ENCODE measurements around the gene DMXL2. TPM values are rescaled to one million over a fixed set of nuclear protein-coding genes. Genes with fewer than 3 reads are reported as not detected.

Gene DMXL2
- total and polyA plus RNA-seq, 9 of the 15 experiments (the other 6 are each of a cell fraction or from before 2014, with no cell fraction given): 9.3 to 57.7 (median 30.7) TPM

DNA sequence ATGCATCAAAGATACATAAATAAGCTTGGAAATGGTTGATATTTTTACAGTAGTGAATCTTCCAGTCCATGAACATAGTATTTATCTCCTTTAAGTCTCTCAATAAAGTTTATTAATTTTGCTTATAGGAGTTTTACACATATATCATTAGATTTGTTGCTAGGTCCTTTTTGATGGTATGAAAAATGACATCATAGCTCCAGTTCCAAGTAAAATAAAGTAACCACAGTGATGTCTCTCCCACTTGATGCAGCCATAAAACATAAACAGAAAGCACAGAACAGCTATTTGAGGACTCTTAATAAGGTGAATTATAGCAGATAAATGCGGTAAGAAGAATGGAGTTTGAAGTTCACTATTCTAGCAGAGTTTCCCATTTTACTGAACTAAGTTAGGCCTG, 20.8 kb downstream of the DMXL2 start:
- Histone ChIP-seq H3K9ac (ENCODE audit: insufficient read depth in 1 of 2, low read depth in 2 of 2, low read length in 2 of 2) (peak overlapping the region in 1 of 2 experiments; percentile 90; a peak in 2 of 4 replicates), H2AFZ (ENCODE audit: low read depth, low read length) (peak overlapping the region; percentile 71), H4K20me1 (replicated peaks; ENCODE audit: control insufficient read depth, insufficient read depth, low read length) (no peaks in the 10 kb centered on the region), H3K36me3 (ENCODE audit: control insufficient read depth, insufficient read depth, low read length) (no peaks in the 10 kb centered on the region; the same call in 2 of the 3 replicates), H3K79me2 (ENCODE audit: control insufficient read depth, insufficient read depth, low read length) (peaks cover 52% of the 10 kb centered on the region), H3K4me2 (ENCODE audit: insufficient read depth, low read length) (peak overlapping the region; percentile 81), H3K27ac (ENCODE audit: extremely low read depth, low read depth, low read length) (peak overlapping the region; percentile 62), H3K9me3 (replicated peaks; ENCODE audit: control insufficient read depth, insufficient read depth, low read depth, low read length) (no peaks in the 10 kb centered on the region), H3K4me3 (peak overlapping the region; percentile 39), H3K9me1 (ENCODE audit: control insufficient read depth, insufficient read depth, low read length) (no peaks in the 10 kb centered on the region), H3K4me1 (replicated peaks in 1 of 2; ENCODE audit: control insufficient read depth in 2 of 2, insufficient read depth in 2 of 2, low read length in 2 of 2) (peaks cover 0 to 23% of the 10 kb centered on the region in 2 experiments; a peak in 3 of 5 replicates), H3K27me3 (ENCODE audit: control insufficient read depth in 2 of 2, insufficient read depth in 2 of 2, low read length in 2 of 2) (no peaks in the 10 kb centered on the region)
- in situ Hi-C loops (cut with MboI): no loop called here
- ChIA-PET POLR2A (interaction anchor here (0.8 to 4.0 kb wide), 12 partner anchors 9 to 168 kb away, joined by 3 to 33 read pairs (median 6); partner anchors contain the start of gene DMXL2), CTCF (ENCODE audit: low intra/inter-chr PET ratio) (no interaction called here)
- BruUV-seq (replicated peaks): no TSS peak
- ATAC-seq (peak; percentile 21), DNase-seq (ENCODE audit: extremely low read depth in 1 of 4, low spot score in 3 of 4) (no peak), FAIRE-seq (peak; percentile 11)
- WGBS (ENCODE audit: insufficient coverage, low coverage, missing lambda C conversion rate): 8% methylated on average over 1 of the region's 1 CpG
- intact Hi-C loops (cut with micrococcal nuclease): loop anchor here (2.0 kb wide), 1 partner anchor 21 kb away; the partner anchor contains the start of gene DMXL2
- TF ChIP-seq, protein P1, sequence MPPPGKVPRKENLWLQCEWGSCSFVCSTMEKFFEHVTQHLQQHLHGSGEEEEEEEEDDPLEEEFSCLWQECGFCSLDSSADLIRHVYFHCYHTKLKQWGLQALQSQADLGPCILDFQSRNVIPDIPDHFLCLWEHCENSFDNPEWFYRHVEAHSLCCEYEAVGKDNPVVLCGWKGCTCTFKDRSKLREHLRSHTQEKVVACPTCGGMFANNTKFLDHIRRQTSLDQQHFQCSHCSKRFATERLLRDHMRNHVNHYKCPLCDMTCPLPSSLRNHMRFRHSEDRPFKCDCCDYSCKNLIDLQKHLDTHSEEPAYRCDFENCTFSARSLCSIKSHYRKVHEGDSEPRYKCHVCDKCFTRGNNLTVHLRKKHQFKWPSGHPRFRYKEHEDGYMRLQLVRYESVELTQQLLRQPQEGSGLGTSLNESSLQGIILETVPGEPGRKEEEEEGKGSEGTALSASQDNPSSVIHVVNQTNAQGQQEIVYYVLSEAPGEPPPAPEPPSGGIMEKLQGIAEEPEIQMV (tag; conservative IDR thresholded peaks at IDR 0.05; ENCODE audit: low read depth): no peak
- no peak for TF ChIP-seq NFATC3 (IDR thresholded peaks at IDR 0.05)
- TF ChIP-seq RBFOX2 (IDR thresholded peaks at IDR 0.05; ENCODE audit: low read depth, low read length): peak; percentile 38; the same call in 1 of the 2 replicates
- no peak for TF ChIP-seq BHLHE40 (IDR thresholded peaks at IDR 0.05; ENCODE audit: low read length)
- TF ChIP-seq XRCC4 (IDR thresholded peaks at IDR 0.05; ENCODE audit: extremely low read depth, insufficient read depth, insufficient read length): no peak
- no peak for TF ChIP-seq ERF (CRISPR knock-in tag; IDR thresholded peaks at IDR 0.05)
- TF ChIP-seq, protein P2, sequence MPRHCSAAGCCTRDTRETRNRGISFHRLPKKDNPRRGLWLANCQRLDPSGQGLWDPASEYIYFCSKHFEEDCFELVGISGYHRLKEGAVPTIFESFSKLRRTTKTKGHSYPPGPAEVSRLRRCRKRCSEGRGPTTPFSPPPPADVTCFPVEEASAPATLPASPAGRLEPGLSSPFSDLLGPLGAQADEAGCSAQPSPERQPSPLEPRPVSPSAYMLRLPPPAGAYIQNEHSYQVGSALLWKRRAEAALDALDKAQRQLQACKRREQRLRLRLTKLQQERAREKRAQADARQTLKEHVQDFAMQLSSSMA (CRISPR knock-in tag; IDR thresholded peaks at IDR 0.05): no peak
- TF ChIP-seq BMI1 (IDR thresholded peaks at IDR 0.05; ENCODE audit: low read length): no peak
- TF ChIP-seq ZNF699 (CRISPR knock-in tag; IDR thresholded peaks at IDR 0.05; ENCODE audit: insufficient replicate concordance): no peak
- no peak for TF ChIP-seq ZBTB17 (CRISPR knock-in tag; IDR thresholded peaks at IDR 0.05)
- TF ChIP-seq KLF10 (CRISPR knock-in tag; IDR thresholded peaks at IDR 0.05): no peak
- peak; percentile 46; the same call in 1 of the 2 replicates for TF ChIP-seq ZFX (CRISPR knock-in tag; IDR thresholded peaks at IDR 0.05)
- no peak for TF ChIP-seq ZNF212 (CRISPR knock-in tag; IDR thresholded peaks at IDR 0.05)
- peak; percentile 68 for TF ChIP-seq ATF7 (IDR thresholded peaks at IDR 0.05)
- TF ChIP-seq, protein P3, sequence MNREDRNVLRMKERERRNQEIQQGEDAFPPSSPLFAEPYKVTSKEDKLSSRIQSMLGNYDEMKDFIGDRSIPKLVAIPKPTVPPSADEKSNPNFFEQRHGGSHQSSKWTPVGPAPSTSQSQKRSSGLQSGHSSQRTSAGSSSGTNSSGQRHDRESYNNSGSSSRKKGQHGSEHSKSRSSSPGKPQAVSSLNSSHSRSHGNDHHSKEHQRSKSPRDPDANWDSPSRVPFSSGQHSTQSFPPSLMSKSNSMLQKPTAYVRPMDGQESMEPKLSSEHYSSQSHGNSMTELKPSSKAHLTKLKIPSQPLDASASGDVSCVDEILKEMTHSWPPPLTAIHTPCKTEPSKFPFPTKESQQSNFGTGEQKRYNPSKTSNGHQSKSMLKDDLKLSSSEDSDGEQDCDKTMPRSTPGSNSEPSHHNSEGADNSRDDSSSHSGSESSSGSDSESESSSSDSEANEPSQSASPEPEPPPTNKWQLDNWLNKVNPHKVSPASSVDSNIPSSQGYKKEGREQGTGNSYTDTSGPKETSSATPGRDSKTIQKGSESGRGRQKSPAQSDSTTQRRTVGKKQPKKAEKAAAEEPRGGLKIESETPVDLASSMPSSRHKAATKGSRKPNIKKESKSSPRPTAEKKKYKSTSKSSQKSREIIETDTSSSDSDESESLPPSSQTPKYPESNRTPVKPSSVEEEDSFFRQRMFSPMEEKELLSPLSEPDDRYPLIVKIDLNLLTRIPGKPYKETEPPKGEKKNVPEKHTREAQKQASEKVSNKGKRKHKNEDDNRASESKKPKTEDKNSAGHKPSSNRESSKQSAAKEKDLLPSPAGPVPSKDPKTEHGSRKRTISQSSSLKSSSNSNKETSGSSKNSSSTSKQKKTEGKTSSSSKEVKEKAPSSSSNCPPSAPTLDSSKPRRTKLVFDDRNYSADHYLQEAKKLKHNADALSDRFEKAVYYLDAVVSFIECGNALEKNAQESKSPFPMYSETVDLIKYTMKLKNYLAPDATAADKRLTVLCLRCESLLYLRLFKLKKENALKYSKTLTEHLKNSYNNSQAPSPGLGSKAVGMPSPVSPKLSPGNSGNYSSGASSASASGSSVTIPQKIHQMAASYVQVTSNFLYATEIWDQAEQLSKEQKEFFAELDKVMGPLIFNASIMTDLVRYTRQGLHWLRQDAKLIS (CRISPR knock-in tag; IDR thresholded peaks at IDR 0.05): no peak
- no peak for TF ChIP-seq NFRKB (IDR thresholded peaks at IDR 0.05; ENCODE audit: low read depth)
- no peak for TF ChIP-seq PCBP1 (IDR thresholded peaks at IDR 0.05; ENCODE audit: low read depth, low read length, poor library complexity, severe bottlenecking)
- no peak for TF ChIP-seq XRCC3 (IDR thresholded peaks at IDR 0.05)
